Endodermal cell (in vitro differentiated cells): ENCODE measurements around the gene ANAPC10. TPM values are rescaled to one million over a fixed set of nuclear protein-coding genes. Genes with fewer than 3 reads are reported as not detected.

Experiments
- DNase-seq: peaks from one replicate; pipeline ENCODE4 v3.0.0-alpha.2; 2017
- H3K27ac ChIP-seq: 2 replicates; pipeline ENCODE4 v1.5.1; 2013; ENCODE audit warnings: mild to moderate bottlenecking, low read depth, low read length, moderate library complexity
- H3K27me3 ChIP-seq: 2 replicates; pipeline ENCODE4 v1.6.1; 2013; ENCODE audit warnings: mild to moderate bottlenecking, low read length, moderate library complexity; ENCODE audit not compliant: insufficient read depth, control insufficient read depth, poor library complexity, severe bottlenecking
- H3K36me3 ChIP-seq: 2 replicates; pipeline ENCODE4 v1.7.0; 2013; ENCODE audit warnings: mild to moderate bottlenecking, low read length, moderate library complexity; ENCODE audit not compliant: control insufficient read depth, insufficient read depth
- H3K4me1 ChIP-seq: one replicate; pipeline ENCODE4 v1.7.0; 2013; ENCODE audit warnings: low read length; ENCODE audit not compliant: control insufficient read depth, insufficient read depth
- H3K4me3 ChIP-seq: 2 replicates; pipeline ENCODE4 v1.5.1; 2013; ENCODE audit warnings: mild to moderate bottlenecking, low read length, moderate library complexity
- H3K9ac ChIP-seq: 2 replicates; pipeline ENCODE4 v1.6.1; 2013; ENCODE audit warnings: mild to moderate bottlenecking, low read length, moderate library complexity; ENCODE audit not compliant: poor library complexity, severe bottlenecking; ENCODE audit errors: extremely low read depth
- H3K9me3 ChIP-seq: 2 replicates; pipeline ENCODE4 v1.6.1; 2013; ENCODE audit warnings: mild to moderate bottlenecking, low read length, moderate library complexity; ENCODE audit not compliant: control insufficient read depth
- H3K27ac Mint-ChIP-seq: 2 replicates; pipeline ENCODE4 v1.8.0; 2020; ENCODE audit warnings: mixed read lengths
- H3K27me3 Mint-ChIP-seq: 2 replicates; pipeline ENCODE4 v1.8.0; 2021; ENCODE audit warnings: mild to moderate bottlenecking, mixed read lengths; ENCODE audit not compliant: insufficient read depth
- H3K36me3 Mint-ChIP-seq: 2 replicates; pipeline ENCODE4 v1.8.0; 2020; ENCODE audit warnings: low read depth, mixed read lengths
- H3K4me1 Mint-ChIP-seq: 2 replicates; pipeline ENCODE4 v1.8.0; 2020; ENCODE audit warnings: mixed read lengths
- H3K4me3 Mint-ChIP-seq: 2 replicates; pipeline ENCODE4 v1.8.0; 2020; ENCODE audit warnings: mild to moderate bottlenecking, moderate library complexity, mixed read lengths
- H3K9me3 Mint-ChIP-seq: 2 replicates; pipeline ENCODE4 v1.8.0; 2020; ENCODE audit warnings: mild to moderate bottlenecking, mixed read lengths
- CTCF ChIP-seq: fragments of 200-600 bp; sonication (generic); conservative IDR thresholded peaks from 2 replicates; pipeline ENCODE4 v1.5.0; 2021; ENCODE audit warnings: antibody characterized with exemption, mild to moderate bottlenecking
- WGBS, 2 experiments: methylation state at CpG; one replicate each; pipeline versions ENCODE4 v1.1.5 to v1.1.7; 2013; ENCODE audit warnings: missing lambda C conversion rate in 2 of 2, mixed read lengths in 1 of 2; ENCODE audit not compliant: insufficient coverage in 1 of 2, insufficient read length in 1 of 2; 5-methylcytosine and 5-hydroxymethylcytosine counted together
- total RNA-seq, 2 donors: library from RNA; stranded (reverse); fragmentation: NEBNext Ultra II Directional in 1 of 2; extraction: Animal tissue kit (Norgen Biotek cat#: 25700) in 1 of 2; gene quantifications; 2 replicates in 1 of 2; 3 replicates in 1 of 2; pipeline ENCODE4 v1.2.1, GENCODE V29; 2021

ANAPC10 gene
- total RNA-seq, 2 donors from 2014 or later = 25.0 to 29.6 TPM

GRCh38 chr4:145081756-145082155 lies 16.2 kb downstream of the ANAPC10 start:
- no peaks in the 10 kb centered on the region for H3K27me3 ChIP-seq
- H3K36me3 ChIP-seq = peaks cover 68% of the 10 kb centered on the region
- no peaks in the 10 kb centered on the region for H3K4me1 ChIP-seq
- no peak overlapping the region for H3K27ac Mint-ChIP-seq
- no peaks in the 10 kb centered on the region for H3K4me1 Mint-ChIP-seq
- peaks cover 19% of the 10 kb centered on the region for H3K9me3 ChIP-seq
- no peak overlapping the region for H3K27ac ChIP-seq
- H3K4me3 Mint-ChIP-seq = no peak overlapping the region
- no peak overlapping the region for H3K9ac ChIP-seq
- no peak for TF ChIP-seq CTCF
- H3K36me3 Mint-ChIP-seq = peaks cover 62% of the 10 kb centered on the region
- no peak for DNase-seq
- 100% methylated on average over 1 of the region's 1 CpG for WGBS, 2 experiments
- H3K4me3 ChIP-seq = no peak overlapping the region
- peaks cover 15% of the 10 kb centered on the region for H3K9me3 Mint-ChIP-seq
- H3K27me3 Mint-ChIP-seq = no peaks in the 10 kb centered on the region

DNA sequence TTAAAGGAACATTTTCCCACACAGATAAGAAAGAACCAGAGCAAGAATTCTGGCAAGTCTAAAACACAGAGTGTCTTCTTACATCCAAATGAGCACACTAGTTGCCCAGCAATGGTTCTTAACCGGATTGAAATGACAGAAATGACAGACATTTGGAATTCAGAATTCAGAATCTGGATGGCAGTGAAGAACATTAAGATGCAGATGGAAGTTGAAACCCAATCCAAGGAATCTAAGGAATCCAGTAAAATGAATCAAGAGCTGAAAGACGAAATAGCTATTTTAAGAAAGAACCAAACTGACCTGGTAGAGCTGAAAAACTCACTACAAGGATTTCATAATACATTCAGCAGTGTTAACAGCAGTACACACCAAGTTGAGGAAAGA lies 21.5 kb downstream of the ANAPC10 start:
- Mint-ChIP-seq H3K9me3 (peaks cover 15% of the 10 kb centered on the region), H3K27ac (no peak overlapping the region)

DNA sequence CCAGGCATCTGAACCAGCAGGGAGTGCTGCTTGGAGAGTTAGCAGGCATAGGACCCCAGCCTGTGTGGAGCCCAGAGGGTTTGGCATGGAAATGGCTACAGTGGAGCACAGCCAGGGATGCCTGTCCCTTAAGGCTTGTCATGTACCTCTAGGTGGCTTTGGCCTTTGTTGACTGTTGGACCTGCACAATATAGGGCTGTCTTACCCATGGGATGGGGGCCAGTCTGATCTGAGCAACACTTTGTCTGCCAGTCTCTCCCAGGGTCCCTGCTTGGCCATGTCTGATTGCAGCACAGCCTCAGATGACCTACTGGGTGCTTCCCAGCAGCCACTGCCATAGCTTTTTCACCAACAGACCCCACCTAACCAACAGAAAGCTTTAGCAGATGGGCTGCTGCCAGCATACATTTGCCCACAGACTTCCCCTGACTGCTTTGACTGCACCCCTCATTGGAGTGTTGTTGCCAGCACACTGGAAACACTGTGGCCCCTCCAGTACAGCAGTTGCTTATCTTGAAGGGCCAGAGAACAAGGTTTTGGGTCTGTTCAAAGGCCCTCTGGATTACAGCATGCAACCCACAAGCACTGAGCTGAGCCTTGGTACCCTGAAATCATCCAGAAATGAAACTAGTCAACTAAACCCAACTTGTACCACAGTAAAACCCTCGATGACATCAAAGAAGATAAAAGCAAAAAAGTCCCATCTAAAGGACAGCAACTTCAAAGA lies 22.1 kb downstream of the ANAPC10 start:
- Histone ChIP-seq H3K4me1 (no peaks in the 10 kb centered on the region), H3K9ac (no peak overlapping the region), H3K27me3 (no peaks in the 10 kb centered on the region), H3K4me3 (no peak overlapping the region), H3K36me3 (peaks cover 31% of the 10 kb centered on the region), H3K9me3 (peaks cover 15% of the 10 kb centered on the region), H3K27ac (no peak overlapping the region)
- WGBS, 2 experiments = 94% methylated on average over 1 of the region's 1 CpG; no CpG with 5 or more reads in 1 of the 2 experiments
- Mint-ChIP-seq H3K27me3 (no peaks in the 10 kb centered on the region), H3K4me1 (no peaks in the 10 kb centered on the region), H3K4me3 (no peak overlapping the region), H3K36me3 (peaks cover 49% of the 10 kb centered on the region), H3K27ac (no peak overlapping the region), H3K9me3 (peaks cover 15% of the 10 kb centered on the region)
- DNase-seq = no peak
- no peak for TF ChIP-seq CTCF

More for the DNA sequence above, 21.5 kb downstream of the ANAPC10 start:
- 87 to 91% methylated on average over 2 of the region's 2 CpGs for WGBS, 2 experiments
- Histone ChIP-seq H3K27ac (no peak overlapping the region), H3K36me3 (peaks cover 36% of the 10 kb centered on the region), H3K9ac (no peak overlapping the region), H3K4me1 (no peaks in the 10 kb centered on the region), H3K4me3 (no peak overlapping the region), H3K27me3 (no peaks in the 10 kb centered on the region), H3K9me3 (peaks cover 15% of the 10 kb centered on the region)
- Mint-ChIP-seq H3K27me3 (no peaks in the 10 kb centered on the region), H3K4me1 (no peaks in the 10 kb centered on the region), H3K4me3 (no peak overlapping the region), H3K36me3 (peaks cover 49% of the 10 kb centered on the region)
- DNase-seq = no peak
- TF ChIP-seq CTCF = no peak
